ENCODE measurements around the gene CYGB.

Gene CYGB

DNA sequence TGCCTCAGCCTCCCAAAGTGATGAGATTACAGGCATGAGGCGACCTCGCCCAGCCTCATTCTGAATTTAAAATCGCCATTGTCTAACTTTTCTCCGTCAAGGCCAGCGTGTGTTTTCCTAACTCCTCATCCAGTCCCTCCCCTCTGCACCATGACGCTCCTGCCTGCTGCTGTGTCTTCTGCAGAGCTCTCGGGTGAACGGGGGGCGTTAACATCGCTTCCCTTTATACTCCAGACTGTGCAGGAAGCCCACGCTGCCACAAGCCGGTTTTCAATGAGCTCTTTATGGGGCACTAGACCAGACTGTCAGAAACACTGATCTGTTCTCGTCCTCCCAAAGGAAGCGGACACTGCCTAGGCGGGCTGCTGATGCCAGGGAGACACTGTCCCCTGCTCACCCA, 56.9 kb downstream of the CYGB start:
- DNase-seq (ENCODE audit: low spot score): no peak

- DNase-seq (ENCODE audit: low spot score): no peak
These were observed 57.9 kb downstream of the CYGB start for GRCh38 chr17:76479515-76480060.

DNA sequence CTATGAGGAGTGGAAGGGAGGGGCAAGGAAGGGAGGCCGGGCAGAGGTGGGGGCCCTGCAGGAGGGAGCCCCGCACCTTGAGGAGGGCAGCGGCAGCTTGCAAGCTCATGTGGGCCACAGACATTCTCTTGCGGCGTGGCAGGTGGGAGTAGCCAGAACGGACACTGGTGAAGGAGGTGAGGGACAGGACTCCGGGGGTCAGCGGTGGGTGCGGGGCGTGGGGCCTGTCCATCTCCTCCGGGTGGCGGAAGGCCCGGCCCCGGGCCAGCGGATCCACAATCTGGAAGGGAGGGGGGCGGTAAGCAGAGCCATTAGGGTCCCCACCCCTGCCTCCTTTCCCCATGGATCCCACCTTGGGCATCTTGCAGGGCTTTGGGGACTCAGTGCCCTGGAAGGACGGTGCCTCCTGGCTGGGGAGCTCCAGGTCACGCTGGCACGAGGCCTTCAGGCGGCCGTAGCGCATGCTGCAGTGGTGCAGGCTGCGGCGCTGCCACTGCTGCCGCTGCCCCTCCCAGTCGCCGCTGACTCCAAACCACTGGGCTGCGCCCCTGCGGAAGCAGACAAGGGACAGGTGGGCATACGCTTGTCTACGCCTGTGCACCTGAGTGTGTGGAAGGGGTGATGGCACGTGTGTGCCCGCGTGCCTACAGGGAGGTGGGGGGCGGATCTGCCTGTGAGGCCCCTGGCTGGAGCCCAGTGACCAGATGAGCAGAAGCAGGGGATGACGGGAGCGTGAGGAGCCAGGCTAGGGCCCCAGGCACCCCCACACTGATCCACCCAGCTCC, 58.6 kb downstream of the CYGB start:
- DNase-seq (ENCODE audit: low spot score): no peak

DNA sequence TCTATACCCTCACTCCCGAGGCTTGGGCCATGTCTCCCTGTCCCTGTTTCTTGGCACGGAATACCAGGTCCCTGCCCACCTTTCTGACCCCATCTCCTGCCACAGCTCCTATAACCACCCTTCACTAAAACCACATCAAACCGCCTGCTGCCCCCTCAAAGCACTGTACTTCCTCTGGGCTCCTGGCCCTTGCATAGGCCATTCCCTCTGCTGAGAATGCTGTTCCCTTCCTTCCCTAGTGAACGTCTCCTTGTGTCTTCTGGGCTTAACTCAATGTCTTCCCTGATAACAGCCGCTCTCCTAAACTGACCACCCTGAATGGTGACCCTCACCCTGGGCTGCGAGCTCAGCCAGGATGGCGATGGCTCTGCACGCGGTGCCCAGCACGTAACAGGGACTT, 59.4 kb downstream of the CYGB start:
- no peak for DNase-seq (ENCODE audit: low spot score)

GRCh38 chr17:76477576-76477975, 59.9 kb downstream of the CYGB start:
- no peak for DNase-seq (ENCODE audit: low spot score)

All from AG08395 (cell line).